Ovary (tissue), 9 donors: ENCODE measurements around the gene STN1. TPM values are rescaled to one million over a fixed set of nuclear protein-coding genes. Genes with fewer than 3 reads are reported as not detected.
A peak's percentile ranks its signal among the peaks of the same experiment; 100 is the strongest.

Source experiments
- DNase-seq, 5 donors: peaks; one replicate each; pipeline ENCODE4 v3.0.0-alpha.2; 2019 to 2020
- H3K27ac ChIP-seq, 2 donors: fragments of 200-600 bp; one replicate each; pipeline versions ENCODE4 v1.5.1 to v1.8.0; 2019 to 2022
- H3K27me3 ChIP-seq: fragments of 200-600 bp; one replicate; pipeline ENCODE4 v1.8.0; 2022
- H3K36me3 ChIP-seq: fragments of 200-600 bp; sonication (generic); one replicate; pipeline ENCODE4 v1.5.1; 2019
- H3K4me1 ChIP-seq: one replicate; pipeline ENCODE4 v1.8.1; 2013; ENCODE audit warnings: mild to moderate bottlenecking, moderate library complexity; ENCODE audit not compliant: insufficient read depth
- H3K4me3 ChIP-seq: fragments of 200-600 bp; sonication (generic); one replicate; pipeline ENCODE4 v1.5.1; 2017
- H3K9me3 ChIP-seq, 2 donors: fragments of 200-600 bp in 1 of 2; sonication (generic) in 1 of 2; one replicate each; pipeline versions ENCODE4 v1.5.1 to v1.8.1; 2013 to 2019; ENCODE audit warnings: mild to moderate bottlenecking in 1 of 2, moderate library complexity in 1 of 2
- CTCF ChIP-seq, 3 donors: fragments of 450-650 bp in 2 of 3; fragments of 200-600 bp in 1 of 3; IDR thresholded peaks; one replicate each; pipeline versions ENCODE4 v1.5.1 to v1.8.0; 2016 to 2022; ENCODE audit warnings: antibody characterized with exemption in 3 of 3, mild to moderate bottlenecking in 1 of 3
- EP300 ChIP-seq: sonication (generic); formaldehyde crosslinking; IDR thresholded peaks from one replicate; pipeline ENCODE4 v1.6.1; 2017; ENCODE audit warnings: antibody characterized with exemption
- POLR2A ChIP-seq: fragments of 450-650 bp; IDR thresholded peaks from one replicate; pipeline ENCODE4 v1.6.1; 2017; ENCODE audit warnings: antibody characterized with exemption, mild to moderate bottlenecking, moderate library complexity
- WGBS, 3 donors: extraction: QIAGEN DNeasy Blood & Tissue Kit in 1 of 3; methylation state at CpG; one replicate each; pipeline versions ENCODE4 v1.1.5 to v1.1.7; 2013 to 2017; 5-methylcytosine and 5-hydroxymethylcytosine counted together
- intact Hi-C, 4 donors: fragments of 100-400 bp; cut with DNase I; formaldehyde crosslinking; loops; one replicate each; pipeline versions ENCODE4 v1.11.0 to v1.15.1; 2022 to 2023
- polyA plus RNA-seq, 2 donors: library from polyadenylated mRNA; stranded (reverse); fragments of 200-250 nt in 1 of 2; fragments of 350-450 nt in 1 of 2; fragmentation: Illumina TruSeq in 1 of 2; extraction: RNeasy Lipid Tissue Mini Kit (QIAGEN cat#74804) in 1 of 2; gene quantifications; one replicate each; pipeline ENCODE4 v1.2.3, GENCODE V29; 2013 to 2014
- total RNA-seq, 7 donors: library from RNA; depleted of rRNA in 2 of 7; stranded (reverse); fragments of >200 nt in 2 of 7; fragmentation: NEBNext Ultra II Directional in 3 of 7; extraction: Animal tissue kit (Norgen Biotek cat#: 25700) in 3 of 7; gene quantifications; one replicate each; pipeline versions ENCODE4 v1.1.0 to v1.2.4, GENCODE V29; 2016 to 2023
- donor health status: DM: no; HTN: no; CAD: no; lungs with moderate emphysema.
- donor health status: DM: no; HTN: no; CAD: no.
- donor health status: Bipolar disorder and iron deficiency.
- donor health status: DM: yes; HTN: yes; CAD: no.
- donor health status: DM: no; HTN: no; CAD: no.
- donor health status: DM: yes; HTN: yes; CAD: no.

The STN1 gene
- total and polyA plus RNA-seq, 9 donors, result 13.4 to 28.2 (median 18.4) TPM

GRCh38 chr10:103851261-103851660 lies 66.7 kb downstream of the STN1 start:
- intact Hi-C loops, result loop anchor here in 1 of 4 donors (10.0 kb wide), 1 partner anchor 76 kb away; no protein-coding TSS in a partner anchor
- no peaks in the 10 kb centered on the region for H3K27me3 ChIP-seq
- no peak for TF ChIP-seq EP300
- TF ChIP-seq CTCF (IDR thresholded peaks at IDR 0.05), result no peak
- TF ChIP-seq POLR2A, result no peak
- no peak overlapping the region for H3K27ac ChIP-seq
- 80 to 85% (median 83%) methylated on average over 4 of the region's 4 CpGs for WGBS, 3 donors
- no peak overlapping the region for H3K4me3 ChIP-seq
- H3K36me3 ChIP-seq, result no peaks in the 10 kb centered on the region
- DNase-seq, result no peak
- H3K9me3 ChIP-seq, result no peaks in the 10 kb centered on the region
- peaks cover 27% of the 10 kb centered on the region for H3K4me1 ChIP-seq

- peak in 1 of 5 donors; percentile 17 for DNase-seq
- TF ChIP-seq CTCF (IDR thresholded peaks at IDR 0.05) (no peak), POLR2A (no peak), EP300 (no peak)
- Histone ChIP-seq H3K36me3 (no peaks in the 10 kb centered on the region), H3K4me1 (peaks cover 27% of the 10 kb centered on the region), H3K27ac (peak overlapping the region in 1 of 2 donors; percentile 9), H3K27me3 (no peaks in the 10 kb centered on the region), H3K4me3 (no peak overlapping the region), H3K9me3 (no peaks in the 10 kb centered on the region)
- intact Hi-C loops, result loop anchor here in 1 of 4 donors (10.0 kb wide), 1 partner anchor 76 kb away; no protein-coding TSS in a partner anchor
- 37 to 58% (median 51%) methylated on average over 3 of the region's 3 CpGs for WGBS, 3 donors
Measured at GRCh38 chr10:103850572-103850895, 67.5 kb downstream of the STN1 start.

GRCh38 chr10:103849880-103850571 lies 68.0 kb downstream of the STN1 start:
- peak in 1 of 5 donors; percentile 51 for DNase-seq
- TF ChIP-seq EP300 (no peak), POLR2A (no peak), CTCF (IDR thresholded peaks at IDR 0.05) (no peak)
- no peaks in the 10 kb centered on the region for H3K36me3 ChIP-seq
- no peaks in the 10 kb centered on the region for H3K9me3 ChIP-seq
- 12 to 20% (median 16%) methylated on average over 8 of the region's 8 CpGs for WGBS, 3 donors
- peak overlapping the region in 1 of 2 donors; percentile 9 for H3K27ac ChIP-seq
- no peak overlapping the region for H3K4me3 ChIP-seq
- no peaks in the 10 kb centered on the region for H3K27me3 ChIP-seq
- H3K4me1 ChIP-seq, result peaks cover 27% of the 10 kb centered on the region
- intact Hi-C loops, result loop anchor here in 1 of 4 donors (10.0 kb wide), 1 partner anchor 75 kb away; no protein-coding TSS in a partner anchor

GRCh38 chr10:103849212-103849877 lies 68.6 kb downstream of the STN1 start:
- intact Hi-C loops, result no loop called here
- no peak overlapping the region for H3K4me3 ChIP-seq
- no peaks in the 10 kb centered on the region for H3K27me3 ChIP-seq
- H3K27ac ChIP-seq, result no peak overlapping the region
- no peaks in the 10 kb centered on the region for H3K36me3 ChIP-seq
- no peak for TF ChIP-seq CTCF (IDR thresholded peaks at IDR 0.05)
- TF ChIP-seq EP300, result no peak
- no peak for TF ChIP-seq POLR2A
- WGBS, 3 donors, result 79 to 93% (median 82%) methylated on average over 9 to 10 of the region's 10 CpGs
- no peak for DNase-seq
- H3K9me3 ChIP-seq, result no peaks in the 10 kb centered on the region
- peaks cover 29% of the 10 kb centered on the region for H3K4me1 ChIP-seq
